Karpas-422 (cell line): ENCODE measurements around the gene AP4M1. TPM values are rescaled to one million over a fixed set of nuclear protein-coding genes. Genes with fewer than 3 reads are reported as not detected.

Source experiments
- DNase-seq: peaks from one replicate; pipeline ENCODE4 v3.0.0-alpha.2; 2015
- H2AFZ ChIP-seq: fragments of 200-600 bp; sonication (generic); 2 replicates; pipeline ENCODE4 v1.6.1; 2014; ENCODE audit warnings: antibody characterized with exemption, low read length, mixed read lengths
- H3K27ac ChIP-seq: fragments of 200-600 bp; sonication (generic); 2 replicates; pipeline ENCODE4 v1.5.1; 2014; ENCODE audit warnings: mild to moderate bottlenecking, low read length, moderate library complexity
- H3K27me3 ChIP-seq: fragments of 200-600 bp; sonication (generic); 2 replicates; pipeline ENCODE4 v1.6.1; 2014; ENCODE audit warnings: low read length, mixed read lengths
- H3K36me3 ChIP-seq: fragments of 200-600 bp; sonication (generic); 2 replicates; pipeline ENCODE4 v1.6.1; 2014; ENCODE audit warnings: low read length, mixed read lengths; ENCODE audit not compliant: insufficient read depth
- H3K4me1 ChIP-seq: fragments of 200-600 bp; sonication (generic); 2 replicates; pipeline ENCODE4 v1.6.1; 2014; ENCODE audit warnings: mild to moderate bottlenecking, low read length, mixed read lengths
- H3K4me2 ChIP-seq: fragments of 200-600 bp; sonication (generic); 2 replicates; pipeline ENCODE4 v1.6.1; 2014; ENCODE audit warnings: low read length, low read depth, mild to moderate bottlenecking; ENCODE audit not compliant: poor library complexity, severe bottlenecking
- H3K4me3 ChIP-seq: fragments of 200-600 bp; sonication (generic); 2 replicates; pipeline ENCODE4 v1.5.1; 2014; ENCODE audit warnings: mild to moderate bottlenecking, antibody characterized with exemption, low read length, mixed read lengths
- H3K79me2 ChIP-seq: fragments of 200-600 bp; sonication (generic); 2 replicates; pipeline ENCODE4 v1.6.1; 2014; ENCODE audit warnings: mild to moderate bottlenecking, low read length, mixed read lengths
- H3K9ac ChIP-seq: fragments of 200-600 bp; sonication (generic); 2 replicates; pipeline ENCODE4 v1.6.0; 2014; ENCODE audit warnings: low read length
- H3K9me2 ChIP-seq: fragments of 200-600 bp; sonication (generic), shearing (Covaris generic); replicated peaks from 2 replicates; pipeline ENCODE4 v1.6.0; 2014; ENCODE audit warnings: mild to moderate bottlenecking, low read length, moderate library complexity; ENCODE audit not compliant: insufficient read depth
- H3K9me3 ChIP-seq: fragments of 300-700, 200-600 bp; sonication (generic); 2 replicates; pipeline ENCODE4 v1.6.1; 2014; ENCODE audit warnings: low read length, mixed read lengths
- H4K20me1 ChIP-seq: fragments of 200-600 bp; sonication (generic); 2 replicates; pipeline ENCODE4 v1.6.1; 2014; ENCODE audit warnings: mild to moderate bottlenecking, antibody characterized with exemption, low read length, low read depth; ENCODE audit not compliant: insufficient read depth
- small RNA-seq: library from RNA; depleted of rRNA; stranded (forward); fragments of <200 nt; gene quantifications from one replicate; pipeline ENCODE3, GENCODE V24; 2014
- total RNA-seq: library from RNA; depleted of rRNA; stranded (reverse); fragments of >200 nt; shearing (Covaris generic); gene quantifications from 2 replicates; pipeline ENCODE4 v1.2.3, GENCODE V29; 2014; ENCODE audit warnings: low replicate concordance; rRNA removed

Gene AP4M1
- total RNA-seq, 1 experiment from 2014 or later = 3.6 TPM

DNA sequence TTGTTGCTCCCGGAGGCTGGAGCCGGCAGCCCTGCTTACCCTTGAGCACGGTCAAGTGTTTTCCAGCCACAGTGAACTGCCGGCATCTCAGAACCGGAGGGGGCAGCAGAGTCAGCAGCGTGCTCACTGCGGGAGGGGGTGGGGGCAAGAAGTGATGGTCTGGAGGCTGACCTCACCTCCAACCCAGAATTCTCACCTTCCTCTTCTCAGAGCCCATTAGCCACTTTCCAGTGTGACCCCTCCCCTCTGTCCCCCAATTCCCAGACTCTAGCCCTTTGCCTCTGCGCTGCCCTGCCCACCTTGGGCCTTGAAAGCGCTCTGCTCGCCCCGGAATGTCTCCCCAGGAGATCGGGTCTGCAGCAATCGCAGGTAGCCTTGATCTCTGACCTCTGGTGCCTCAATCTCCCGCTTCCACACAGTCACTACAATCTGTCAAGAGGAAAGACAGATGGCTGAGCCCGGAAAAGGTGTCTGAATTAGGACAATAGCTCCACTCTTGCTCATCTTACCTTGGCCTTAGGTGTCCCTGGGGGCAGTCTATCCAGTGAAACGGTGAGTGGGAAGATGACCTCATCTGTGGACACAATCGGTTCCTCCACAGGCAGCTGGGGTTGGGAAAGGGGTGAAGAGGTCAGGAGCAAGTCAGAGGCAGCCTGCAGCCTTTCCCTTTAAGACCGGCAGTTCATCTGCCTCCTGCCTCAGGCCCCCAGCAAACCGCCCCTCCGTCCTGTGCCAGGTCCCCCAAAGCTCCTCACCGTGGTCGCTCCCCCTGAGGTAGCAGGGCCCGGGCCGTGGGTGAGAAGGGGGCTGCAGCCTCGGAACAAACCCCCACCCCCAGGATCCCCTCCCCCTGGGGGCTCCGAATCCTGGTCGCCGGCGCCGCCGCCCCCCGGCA is 56.1 kb downstream of the AP4M1 start:
- H3K4me3 ChIP-seq = peak overlapping the region; percentile 100
- peak overlapping the region; percentile 95 for H3K9ac ChIP-seq
- peaks cover 6% of the 10 kb centered on the region for H3K36me3 ChIP-seq
- H4K20me1 ChIP-seq = peaks cover 12% of the 10 kb centered on the region; the same call in 1 of the 2 replicates
- H3K9me2 ChIP-seq = no peaks in the 10 kb centered on the region
- no peaks in the 10 kb centered on the region for H3K9me3 ChIP-seq
- no peak overlapping the region for H2AFZ ChIP-seq
- no peaks in the 10 kb centered on the region for H3K27me3 ChIP-seq
- DNase-seq = peak; percentile 61
- peaks cover 21% of the 10 kb centered on the region for H3K79me2 ChIP-seq
- H3K27ac ChIP-seq = peak overlapping the region; percentile 54
- H3K4me1 ChIP-seq = peaks cover 27% of the 10 kb centered on the region
- peak overlapping the region; percentile 90 for H3K4me2 ChIP-seq

Small RNA genes lying within 50 kb of the gene (small RNA-seq; reads per million reads assigned to genes)
- gene MIR106B (120 reads per million, percentile 99 among the genes with 10 or more reads in this experiment), gene MIR25 (935 reads per million, percentile 100 among the genes with 10 or more reads in this experiment), gene MIR93 (529 reads per million, percentile 100 among the genes with 10 or more reads in this experiment)

Other genes starting within 250 kb of the AP4M1 start
- gene OR2AE1, start 224.6 kb upstream of the AP4M1 start, total RNA-seq = not detected in 2 replicates
- 20.9 and 25.2 TPM in 2 replicates for gene TRIM4, start 182.1 kb upstream of the AP4M1 start, total RNA-seq
- 0.47 TPM in 1 of 2 replicates, not detected in the other for gene GJC3, start 172.0 kb upstream of the AP4M1 start, total RNA-seq
- 1.0 and 2.0 TPM in 2 replicates for gene AZGP1, start 125.6 kb upstream of the AP4M1 start, total RNA-seq
- 21.3 and 22.1 TPM in 2 replicates for gene ZKSCAN1, start 86.0 kb upstream of the AP4M1 start, total RNA-seq
- 6.1 and 16.6 TPM in 2 replicates for gene ZSCAN21, start 51.9 kb upstream of the AP4M1 start, total RNA-seq
- gene ZNF3, start 19.9 kb upstream of the AP4M1 start, total RNA-seq = 17.6 and 20.8 TPM in 2 replicates
- gene COPS6, start 12.7 kb upstream of the AP4M1 start, total RNA-seq = 52.7 and 61.1 TPM in 2 replicates
- 109 and 175 TPM in 2 replicates for gene MCM7, start 246 bp upstream of the AP4M1 start, total RNA-seq
- 30.6 and 34.3 TPM in 2 replicates for gene TAF6, start 17.7 kb downstream of the AP4M1 start, total RNA-seq
- gene CNPY4, start 18.0 kb downstream of the AP4M1 start, total RNA-seq = 13.0 and 16.6 TPM in 2 replicates
- gene MBLAC1, start 25.3 kb downstream of the AP4M1 start, total RNA-seq = 1.4 TPM in 1 of 2 replicates, not detected in the other
- 171 and 292 TPM in 2 replicates for gene LAMTOR4, start 47.3 kb downstream of the AP4M1 start, total RNA-seq
- gene TRAPPC14, start 57.1 kb downstream of the AP4M1 start, total RNA-seq = 15.8 and 23.3 TPM in 2 replicates
- 0.11 TPM in 1 of 2 replicates, not detected in the other for gene GAL3ST4, start 67.0 kb downstream of the AP4M1 start, total RNA-seq
- 1.9 and 5.3 TPM in 2 replicates for gene GPC2, start 75.7 kb downstream of the AP4M1 start, total RNA-seq
- gene STAG3, start 76.3 kb downstream of the AP4M1 start, total RNA-seq = 8.1 and 22.1 TPM in 2 replicates
- 1.6 and 2.7 TPM in 2 replicates for gene PVRIG, start 118.3 kb downstream of the AP4M1 start, total RNA-seq
- gene SPDYE3, start 206.1 kb downstream of the AP4M1 start, total RNA-seq = not detected in 2 replicates